GM12878 (cell line): Measurements from ENCODE around the gene CYYR1. TPM values are rescaled to one million over a fixed set of nuclear protein-coding genes. Genes with fewer than 3 reads are reported as not detected.

Experiments
- ATAC-seq: fragments of 200-7000 bp; cut with Tn5 transposase; 3 replicates; pipeline ENCODE4 v1.9.1; 2020; ENCODE audit warnings: mild to moderate bottlenecking, moderate library complexity
- BruUV-seq: library from RNA; stranded (reverse); fragments of 400-500 nt; replicated peaks from 2 replicates; lab custom pipeline; 2021; lab: Mats Ljungman, UMichigan
- CTCF ChIA-PET: fragments of 300-600 bp; sonication (Branson Sonifier 250); formaldehyde crosslinking; extraction: SDS; loops from one replicate; lab custom pipeline; 2021; ENCODE audit warnings: inconsistent platforms; lab: Yijun Ruan, JAX
- POLR2A ChIA-PET: fragments of 350-600 bp; formaldehyde crosslinking; extraction: SDS; loops from one replicate; lab custom pipeline; 2021; ENCODE audit warnings: inconsistent platforms; lab: Charles Lee
- RAD21 ChIA-PET: fragments of 300-600 bp; sonication (Branson Sonifier 250); formaldehyde crosslinking; loops from one replicate; lab custom pipeline; 2023; ENCODE audit warnings: antibody characterized with exemption; ENCODE audit not compliant: unreplicated experiment; lab: Charles Lee
- SMC1A ChIA-PET: fragments of 300-600 bp; sonication (Branson Sonifier 250); formaldehyde crosslinking; loops from one replicate; lab custom pipeline; 2023; ENCODE audit not compliant: unreplicated experiment, uncharacterized antibody; lab: Charles Lee
- DNase-seq: peaks from one replicate; pipeline ENCODE4 v3.0.0-alpha.2; 2011; ENCODE audit warnings: low read depth, low spot score
- FAIRE-seq: peaks from 3 replicates; lab custom pipeline; 2011; peaks lifted over from hg19 to GRCh38; lab: Jason Lieb, UNC
- H2AFZ ChIP-seq: 2 replicates; pipeline ENCODE4 v1.6.0; 2011; ENCODE audit warnings: low read depth, low read length, control low read depth; ENCODE audit not compliant: control insufficient read depth
- H3K27ac ChIP-seq: 2 replicates; pipeline ENCODE4 v1.5.1; 2011; ENCODE audit warnings: control low read depth; ENCODE audit not compliant: control insufficient read depth, insufficient read depth
- H3K27me3 ChIP-seq, 2 experiments: replicated peaks in 1 of 2; 2 replicates each; pipeline versions ENCODE4 v1.6.0 to v1.6.1; 2011; ENCODE audit warnings: low read length in 1 of 2; ENCODE audit not compliant: control insufficient read depth in 2 of 2, insufficient read depth in 2 of 2
- H3K36me3 ChIP-seq, 2 experiments: 2 replicates each; pipeline ENCODE4 v1.5.1; 2011; ENCODE audit warnings: low read length in 1 of 2; ENCODE audit not compliant: control insufficient read depth in 2 of 2, insufficient read depth in 2 of 2
- H3K4me1 ChIP-seq: 2 replicates; pipeline ENCODE4 v1.6.1; 2011; ENCODE audit warnings: mild to moderate bottlenecking, low read length, moderate library complexity, mixed read lengths; ENCODE audit not compliant: control insufficient read depth, insufficient read depth
- H3K4me2 ChIP-seq: 2 replicates; pipeline ENCODE4 v1.6.0; 2011; ENCODE audit warnings: control low read depth; ENCODE audit not compliant: control insufficient read depth, insufficient read depth
- H3K4me3 ChIP-seq: fragments of 200-600 bp; sonication (generic); 2 replicates; pipeline ENCODE4 v1.5.1; 2016
- H3K79me2 ChIP-seq: 2 replicates; pipeline ENCODE4 v1.6.0; 2011; ENCODE audit warnings: low read length; ENCODE audit not compliant: control insufficient read depth, insufficient read depth
- H3K9ac ChIP-seq: 2 replicates; pipeline ENCODE4 v1.8.0; 2011; ENCODE audit warnings: low read length, control low read depth, mixed read lengths; ENCODE audit not compliant: control insufficient read depth, insufficient read depth
- H3K9me3 ChIP-seq: replicated peaks from 3 replicates; pipeline ENCODE4 v1.5.1; 2011; ENCODE audit warnings: mild to moderate bottlenecking, low read length; ENCODE audit not compliant: control insufficient read depth, insufficient read depth
- H4K20me1 ChIP-seq: 2 replicates; pipeline ENCODE4 v1.6.0; 2011; ENCODE audit not compliant: control insufficient read depth, insufficient read depth
- ATF3 ChIP-seq: IDR thresholded peaks from 2 replicates; pipeline ENCODE4 v1.6.1; 2011; ENCODE audit warnings: low read depth, mild to moderate bottlenecking, low read length, moderate library complexity, borderline replicate concordance; ENCODE audit errors: extremely low read depth
- EGR1 ChIP-seq, 2 experiments: IDR thresholded peaks; 1 replicate in 1 of 2; 2 replicates in 1 of 2; pipeline ENCODE4 v1.6.1; 2011 to 2012; ENCODE audit warnings: low read depth in 2 of 2, low read length in 2 of 2, borderline replicate concordance in 1 of 2, mild to moderate bottlenecking in 1 of 2, moderate library complexity in 1 of 2
- FOS ChIP-seq: IDR thresholded peaks from 3 replicates; pipeline ENCODE4 v1.6.1; 2011; ENCODE audit warnings: borderline replicate concordance; ENCODE audit not compliant: insufficient read length; ENCODE audit errors: extremely low read depth
- IRF3 ChIP-seq: fragments of 450-650 bp; IDR thresholded peaks from 2 replicates; pipeline ENCODE4 v1.6.1; 2014; ENCODE audit warnings: mild to moderate bottlenecking
- MAX ChIP-seq: IDR thresholded peaks from 2 replicates; pipeline ENCODE4 v1.6.1; 2012; ENCODE audit warnings: low read depth, low read length, improper control_type of control experiment
- MEF2A ChIP-seq: IDR thresholded peaks from 2 replicates; pipeline ENCODE4 v1.6.1; 2011; ENCODE audit warnings: low read depth, mild to moderate bottlenecking, low read length, moderate library complexity; ENCODE audit not compliant: insufficient read depth
- PBX3 ChIP-seq: IDR thresholded peaks from 2 replicates; pipeline ENCODE4 v1.6.1; 2011; ENCODE audit warnings: mild to moderate bottlenecking, low read depth, low read length, moderate library complexity; ENCODE audit not compliant: insufficient replicate concordance
- RAD51 ChIP-seq: fragments of 450-650 bp; IDR thresholded peaks from 2 replicates; pipeline ENCODE4 v1.6.1; 2016; ENCODE audit warnings: moderate library complexity, mild to moderate bottlenecking, inconsistent platforms
- SMC3 ChIP-seq: IDR thresholded peaks from 2 replicates; pipeline ENCODE4 v1.6.1; 2011; ENCODE audit warnings: low read length, improper control_type of control experiment, borderline replicate concordance
- SREBF2 ChIP-seq: IDR thresholded peaks from 2 replicates; pipeline ENCODE4 v1.6.1; 2012; ENCODE audit warnings: mild to moderate bottlenecking, low read length
- SRF ChIP-seq, 2 experiments: IDR thresholded peaks; 2 replicates each; pipeline ENCODE4 v1.6.1; 2011; ENCODE audit warnings: low read depth in 2 of 2, low read length in 2 of 2, mild to moderate bottlenecking in 1 of 2, moderate library complexity in 1 of 2
- ZNF592 ChIP-seq: fragments of 450-650 bp; IDR thresholded peaks from 2 replicates; pipeline ENCODE4 v1.6.1; 2017; ENCODE audit warnings: mild to moderate bottlenecking, moderate library complexity
- ZNF622 ChIP-seq: fragments of 450-650 bp; IDR thresholded peaks from 2 replicates; pipeline ENCODE4 v1.6.1; 2017; ENCODE audit warnings: mild to moderate bottlenecking, inconsistent platforms
- ZSCAN29 ChIP-seq: fragments of 450-650 bp; IDR thresholded peaks from 2 replicates; pipeline ENCODE4 v1.6.1; 2017; ENCODE audit warnings: mild to moderate bottlenecking, moderate library complexity
- WGBS: methylation state at CpG from one replicate; pipeline ENCODE4 v1.1.6; 2016; ENCODE audit warnings: low lambda C conversion rate; ENCODE audit not compliant: insufficient replicate concordance, insufficient coverage; ENCODE audit errors: missing lambda C conversion rate; 5-methylcytosine and 5-hydroxymethylcytosine counted together
- in situ Hi-C: fragments of 300-500 bp; cut with MboI; formaldehyde crosslinking; loops from 9 replicates; pipeline ENCODE4 v1.14.3; 2018; ENCODE audit warnings: mixed read lengths
- intact Hi-C: fragments of 100-400 bp; cut with micrococcal nuclease; formaldehyde crosslinking; loops from one replicate; pipeline ENCODE4 v1.14.2; 2022; ENCODE audit not compliant: unreplicated experiment
- polyA plus RNA-seq, 11 experiments: library from polyadenylated mRNA; depleted of rRNA in 4 of 11; unstranded in 6 of 11; stranded (reverse) in 5 of 11; fragments of >200 nt; fragmentation: Nextera tagmentation in 4 of 11; fragmentation: Illumina TruSeq in 1 of 11; extraction: Ambion mirVana in 4 of 11; extraction: Trizol in 1 of 11; gene quantifications; 1 replicate in 1 of 11; 2 replicates in 10 of 11; pipeline versions ENCODE4 v1.2.1 to v1.2.3, GENCODE V29; 2011 to 2016; ENCODE audit warnings: inconsistent platforms in 2 of 11, missing spikeins in 2 of 11, low read depth in 1 of 11
- total RNA-seq, 4 experiments: library from RNA; depleted of rRNA in 3 of 4; stranded (reverse); fragments of >200 nt in 3 of 4; fragmentation: Illumina TruSeq in 1 of 4; extraction: Trizol in 1 of 4; gene quantifications; 2 replicates each; pipeline versions ENCODE4 v1.2.1 to v1.2.3, GENCODE V29; 2013 to 2021

Gene CYYR1
- total and polyA plus RNA-seq, 10 of the 15 experiments (the other 5 are each of a cell fraction or from before 2014, with no cell fraction given), result 0.11 to 0.13 TPM; not detected in 8

GRCh38 chr21:26470351-26471098, 102.6 kb downstream of the CYYR1 start:
- H3K9me3 ChIP-seq, result no peaks in the 10 kb centered on the region
- in situ Hi-C loops (no loop called here), intact Hi-C loops (no loop called here)
- ChIA-PET SMC1A (no interaction called here), POLR2A (no interaction called here), RAD21 (no interaction called here), CTCF (no interaction called here)
- DNase-seq (no peak), ATAC-seq (no peak), FAIRE-seq (no peak)
- H3K9ac ChIP-seq, result no peak overlapping the region
- H3K27me3 ChIP-seq, result no peaks in the 10 kb centered on the region
- no peaks in the 10 kb centered on the region for H3K79me2 ChIP-seq
- no peak overlapping the region for H2AFZ ChIP-seq
- no peak overlapping the region for H3K4me2 ChIP-seq
- H3K27ac ChIP-seq, result no peak overlapping the region
- TF ChIP-seq ATF3 (no peak), IRF3 (no peak), SMC3 (no peak), ZNF592 (no peak), RAD51 (no peak), SREBF2 (no peak), ZSCAN29 (no peak), MAX (no peak), EGR1 (IDR thresholded peaks at IDR 0.05; ENCODE audit: borderline replicate concordance in 1 of 2, low read depth in 2 of 2, low read length in 2 of 2) (no peak), FOS (no peak), MEF2A (no peak), SRF (IDR thresholded peaks at IDR 0.05; ENCODE audit: low read depth in 2 of 2, low read length in 2 of 2) (no peak), PBX3 (no peak), ZNF622 (no peak)
- WGBS, result 42% methylated on average over 8 of the region's 8 CpGs
- no TSS peak for BruUV-seq
- H4K20me1 ChIP-seq, result no peaks in the 10 kb centered on the region
- H3K36me3 ChIP-seq, result no peaks in the 10 kb centered on the region
- H3K4me3 ChIP-seq, result no peak overlapping the region
- no peaks in the 10 kb centered on the region for H3K4me1 ChIP-seq
